Vagina (tissue), 2 donors: ENCODE data around the gene CAMK4.

ENCODE experiments used
- POLR2AphosphoS5 ChIP-seq, 2 donors: sonication (generic); formaldehyde crosslinking; IDR thresholded peaks; one replicate each; pipeline ENCODE4 v1.9.0; 2017; ENCODE audit warnings: antibody characterized with exemption in 2 of 2, mild to moderate bottlenecking in 2 of 2, low read depth in 1 of 2; ENCODE audit not compliant: insufficient read depth in 1 of 2
- TF ChIP-seq, protein P1 (sequence below), 3 experiments: fragments of 450-650 bp in 2 of 3; fragments of 200-600 bp in 1 of 3; sonication (generic) in 1 of 3; IDR thresholded peaks; one replicate each; pipeline ENCODE4 v1.5.1; 2017 to 2019; ENCODE audit warnings: antibody characterized with exemption in 3 of 3, mild to moderate bottlenecking in 2 of 3, moderate library complexity in 2 of 3

DNA sequence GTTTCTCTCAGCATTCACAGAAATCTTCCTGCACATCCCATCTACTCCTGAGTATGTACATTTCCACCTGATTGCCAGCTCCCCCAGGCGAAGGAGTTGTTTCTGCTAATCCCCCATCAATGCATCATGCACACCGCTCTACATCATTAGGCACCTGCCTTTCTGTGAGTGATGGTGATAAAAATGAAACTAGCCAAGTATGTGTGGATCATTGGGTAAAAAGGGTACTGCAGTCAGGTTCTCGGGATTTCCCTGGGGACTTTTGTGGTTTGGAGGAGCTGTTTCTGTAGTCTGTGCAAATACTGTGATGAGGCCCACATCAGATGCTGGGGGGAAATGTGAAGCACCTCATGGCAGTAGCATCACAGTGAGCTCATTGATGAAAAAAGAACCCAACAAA, 30.4 kb downstream of the CAMK4 start:
- TF ChIP-seq POLR2AphosphoS5 (IDR thresholded peaks at IDR 0.05; ENCODE audit: insufficient read depth in 1 of 2, low read depth in 1 of 2) = no peak
- TF ChIP-seq, protein P1, sequence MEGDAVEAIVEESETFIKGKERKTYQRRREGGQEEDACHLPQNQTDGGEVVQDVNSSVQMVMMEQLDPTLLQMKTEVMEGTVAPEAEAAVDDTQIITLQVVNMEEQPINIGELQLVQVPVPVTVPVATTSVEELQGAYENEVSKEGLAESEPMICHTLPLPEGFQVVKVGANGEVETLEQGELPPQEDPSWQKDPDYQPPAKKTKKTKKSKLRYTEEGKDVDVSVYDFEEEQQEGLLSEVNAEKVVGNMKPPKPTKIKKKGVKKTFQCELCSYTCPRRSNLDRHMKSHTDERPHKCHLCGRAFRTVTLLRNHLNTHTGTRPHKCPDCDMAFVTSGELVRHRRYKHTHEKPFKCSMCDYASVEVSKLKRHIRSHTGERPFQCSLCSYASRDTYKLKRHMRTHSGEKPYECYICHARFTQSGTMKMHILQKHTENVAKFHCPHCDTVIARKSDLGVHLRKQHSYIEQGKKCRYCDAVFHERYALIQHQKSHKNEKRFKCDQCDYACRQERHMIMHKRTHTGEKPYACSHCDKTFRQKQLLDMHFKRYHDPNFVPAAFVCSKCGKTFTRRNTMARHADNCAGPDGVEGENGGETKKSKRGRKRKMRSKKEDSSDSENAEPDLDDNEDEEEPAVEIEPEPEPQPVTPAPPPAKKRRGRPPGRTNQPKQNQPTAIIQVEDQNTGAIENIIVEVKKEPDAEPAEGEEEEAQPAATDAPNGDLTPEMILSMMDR (IDR thresholded peaks at IDR 0.05) = no peak
